HG02610 (cell line): ENCODE data around the gene FAM222A.

Experiments
- ATAC-seq: cut with Tn5 transposase; IDR thresholded peaks from one replicate; pipeline ENCODE4 v1.9.1; 2021; ENCODE audit warnings: mild to moderate bottlenecking, moderate library complexity; ENCODE audit not compliant: unreplicated experiment

FAM222A gene

GRCh38 chr12:109713187-109714070 lies at the start of gene FAM222A:
TSS of gene FAM222A (plus strand) at chr12:109713825. CDS start at chr12:109744147, 30,322 bp downstream.
- peak; percentile 90 for ATAC-seq

GRCh38 chr12:109664402-109664801 lies 49.2 kb upstream of the FAM222A start:
- ATAC-seq = no peak

DNA sequence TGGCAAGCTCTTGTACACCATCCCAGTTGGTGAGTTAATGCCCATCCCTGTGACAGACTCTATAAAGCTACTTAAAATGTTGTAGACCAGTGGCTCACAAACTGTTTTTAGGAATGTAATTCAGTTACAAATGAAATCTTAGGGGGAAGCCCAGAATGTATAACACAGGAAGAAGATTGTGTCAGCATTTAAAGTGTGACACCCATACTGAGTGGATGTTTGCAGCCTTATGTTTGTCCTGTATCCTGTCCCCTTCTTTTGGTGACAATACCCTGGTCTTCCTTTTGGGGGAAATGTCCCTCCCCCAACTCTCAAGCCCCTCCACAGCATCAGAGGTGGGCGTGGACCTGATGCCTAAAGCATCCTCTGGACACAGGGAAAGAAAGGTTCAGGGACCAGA lies 47.6 kb upstream of the FAM222A start:
- no peak for ATAC-seq

- no peak for ATAC-seq
These were observed 42.9 kb upstream of the FAM222A start for GRCh38 chr12:109670731-109671130.

- no peak for ATAC-seq
These were observed 42.1 kb upstream of the FAM222A start for GRCh38 chr12:109671502-109671901.

GRCh38 chr12:109673379-109673778 lies 40.2 kb upstream of the FAM222A start:
- ATAC-seq = no peak

GRCh38 chr12:109673884-109674283 lies 39.7 kb upstream of the FAM222A start:
- ATAC-seq = no peak

- no peak for ATAC-seq
These were observed 38.2 kb upstream of the FAM222A start for GRCh38 chr12:109675411-109675810.

GRCh38 chr12:109677279-109677691 lies 36.3 kb upstream of the FAM222A start:
- ATAC-seq = no peak

- no peak for ATAC-seq
These were observed 34.9 kb upstream of the FAM222A start for GRCh38 chr12:109678719-109679118.

DNA sequence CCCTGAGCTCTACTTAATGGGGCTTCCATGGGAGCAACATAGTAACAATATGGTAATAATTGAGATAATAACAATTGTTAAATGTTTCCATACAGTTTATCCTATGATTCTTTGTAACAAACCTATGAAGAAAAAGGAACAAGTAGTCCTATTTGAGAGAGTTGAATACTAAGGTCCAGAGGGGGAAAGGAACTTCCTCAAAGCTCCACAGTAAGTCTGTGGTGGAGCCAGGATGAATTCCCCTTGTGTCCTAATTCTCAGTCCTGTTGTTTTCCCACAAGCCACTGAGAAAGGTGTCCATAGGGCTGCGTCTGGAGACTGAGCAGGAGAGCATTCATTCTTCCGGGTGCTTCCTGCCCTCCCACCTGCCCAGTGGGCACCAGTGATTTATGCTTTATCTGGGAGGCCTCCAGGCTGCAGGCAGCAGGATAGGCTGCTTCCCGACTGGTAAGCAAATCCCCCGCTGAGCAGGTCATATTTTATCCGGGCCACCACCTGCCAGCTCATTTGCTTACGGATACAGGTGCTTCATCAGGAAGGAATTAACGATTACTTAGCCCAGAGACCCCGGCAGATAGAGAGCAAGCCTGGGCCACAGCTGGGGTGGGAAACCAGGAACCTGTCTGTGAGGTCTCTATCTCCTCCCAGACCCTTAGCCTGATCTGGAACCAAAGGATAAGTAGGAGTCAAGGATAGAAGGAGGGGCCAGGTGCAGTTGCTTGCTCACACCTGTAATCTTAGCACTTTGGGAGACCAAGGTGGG lies 33.9 kb upstream of the FAM222A start:
- no peak for ATAC-seq

- ATAC-seq = no peak
These were observed 33.2 kb upstream of the FAM222A start for GRCh38 chr12:109680264-109681005.

DNA sequence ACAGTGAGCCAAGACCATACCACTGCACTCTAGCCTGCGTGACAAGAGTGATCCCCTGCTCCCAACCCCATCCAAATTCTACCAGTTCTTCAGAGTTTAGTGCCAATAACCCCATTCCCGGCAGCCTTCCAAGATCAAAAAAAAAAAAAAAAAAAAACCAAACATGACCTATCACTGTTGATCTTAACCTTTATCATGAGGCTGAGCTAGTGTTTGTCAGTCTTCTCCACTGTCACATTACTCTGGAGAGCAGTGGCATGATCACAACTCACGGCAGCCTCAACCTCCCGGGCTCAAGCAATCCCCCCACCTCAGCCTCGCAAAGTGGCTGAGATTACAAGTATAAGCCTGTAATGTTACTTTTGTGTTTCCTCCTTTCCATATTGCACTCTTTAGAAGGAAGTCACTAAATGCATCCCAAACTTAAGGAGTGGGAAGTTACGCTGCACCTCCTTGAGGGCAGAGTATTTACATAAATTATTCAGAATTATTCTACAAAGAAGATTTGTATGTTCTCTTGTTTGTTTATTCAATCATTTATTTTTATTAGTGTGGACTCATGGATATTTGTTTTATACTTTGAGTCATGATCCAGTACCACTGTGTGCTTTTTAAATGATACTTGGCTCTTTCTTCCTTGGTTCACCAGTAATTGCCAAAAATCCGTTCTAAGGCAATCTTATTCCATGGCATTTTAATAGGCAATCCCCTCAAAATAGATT lies 31.5 kb upstream of the FAM222A start:
- ATAC-seq = no peak

DNA sequence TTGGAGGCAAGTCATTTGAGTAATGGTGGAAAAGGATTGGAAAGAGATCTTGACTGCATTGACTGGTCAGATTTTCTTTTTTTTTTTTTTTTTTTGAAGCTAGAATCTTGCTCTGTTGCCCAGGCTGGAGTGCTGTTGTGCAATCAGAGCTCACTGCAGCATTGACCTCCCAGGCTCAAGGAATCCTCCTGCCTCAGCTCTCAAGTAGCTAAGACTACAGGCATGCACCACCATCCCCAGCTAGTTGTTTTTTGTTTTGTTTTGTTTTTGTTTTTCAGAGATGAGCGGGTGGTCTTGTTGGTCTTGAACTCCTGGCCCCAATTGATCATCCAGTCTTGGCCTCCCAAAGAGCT lies 30.9 kb upstream of the FAM222A start:
- no peak for ATAC-seq

- no peak for ATAC-seq
These were observed 30.3 kb upstream of the FAM222A start for GRCh38 chr12:109683316-109683715.

GRCh38 chr12:109685574-109686447 lies 27.8 kb upstream of the FAM222A start:
- ATAC-seq = no peak

DNA sequence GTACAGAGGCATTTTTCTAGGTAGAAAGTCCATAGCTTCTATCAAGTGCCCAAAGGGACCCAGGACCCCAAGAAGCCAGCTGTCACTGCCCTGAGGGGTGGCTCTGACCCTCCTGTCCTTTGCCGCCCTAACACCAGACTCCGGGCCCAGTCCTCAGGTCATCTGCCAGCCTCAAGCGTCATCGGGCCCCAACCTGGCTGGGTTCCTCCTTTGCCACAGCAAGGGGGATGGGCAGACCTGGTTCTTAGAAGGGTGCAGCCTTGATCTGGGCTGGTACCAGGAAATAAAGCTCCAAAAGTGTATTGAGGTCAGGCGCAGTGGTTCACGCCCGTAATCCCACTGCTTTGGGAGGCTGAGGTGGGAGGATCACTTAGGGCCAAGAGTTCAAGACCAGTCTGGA lies 27.1 kb upstream of the FAM222A start:
- ATAC-seq = no peak

- no peak for ATAC-seq
These were observed 26.4 kb upstream of the FAM222A start for GRCh38 chr12:109687250-109687649.

GRCh38 chr12:109689426-109689825 lies 24.2 kb upstream of the FAM222A start:
- no peak for ATAC-seq

- no peak for ATAC-seq
These were observed 20.5 kb upstream of the FAM222A start for GRCh38 chr12:109693160-109693559.
